Loucy (cell line): Measurements from ENCODE around the gene DAB2.

Source experiments
- EZH2phosphoT487 ChIP-seq: fragments of 200-600 bp; IDR thresholded peaks from 2 replicates; pipeline ENCODE4 v1.6.1; 2018; ENCODE audit warnings: antibody characterized with exemption, mild to moderate bottlenecking, moderate library complexity, borderline replicate concordance
- TF ChIP-seq, protein P1 (sequence below): fragments of 200-600 bp; sonication (generic); conservative IDR thresholded peaks from 2 replicates; pipeline ENCODE4 v1.5.1; 2014; ENCODE audit warnings: mild to moderate bottlenecking, antibody characterized with exemption, low read length

GRCh38 chr5:39390945-39391344 is 33.8 kb downstream of the DAB2 start:
- TF ChIP-seq, protein P1, sequence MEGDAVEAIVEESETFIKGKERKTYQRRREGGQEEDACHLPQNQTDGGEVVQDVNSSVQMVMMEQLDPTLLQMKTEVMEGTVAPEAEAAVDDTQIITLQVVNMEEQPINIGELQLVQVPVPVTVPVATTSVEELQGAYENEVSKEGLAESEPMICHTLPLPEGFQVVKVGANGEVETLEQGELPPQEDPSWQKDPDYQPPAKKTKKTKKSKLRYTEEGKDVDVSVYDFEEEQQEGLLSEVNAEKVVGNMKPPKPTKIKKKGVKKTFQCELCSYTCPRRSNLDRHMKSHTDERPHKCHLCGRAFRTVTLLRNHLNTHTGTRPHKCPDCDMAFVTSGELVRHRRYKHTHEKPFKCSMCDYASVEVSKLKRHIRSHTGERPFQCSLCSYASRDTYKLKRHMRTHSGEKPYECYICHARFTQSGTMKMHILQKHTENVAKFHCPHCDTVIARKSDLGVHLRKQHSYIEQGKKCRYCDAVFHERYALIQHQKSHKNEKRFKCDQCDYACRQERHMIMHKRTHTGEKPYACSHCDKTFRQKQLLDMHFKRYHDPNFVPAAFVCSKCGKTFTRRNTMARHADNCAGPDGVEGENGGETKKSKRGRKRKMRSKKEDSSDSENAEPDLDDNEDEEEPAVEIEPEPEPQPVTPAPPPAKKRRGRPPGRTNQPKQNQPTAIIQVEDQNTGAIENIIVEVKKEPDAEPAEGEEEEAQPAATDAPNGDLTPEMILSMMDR, result no peak
- no peak for TF ChIP-seq EZH2phosphoT487
